Stimulated activated CD4-positive, alpha-beta T cell treated with anti-CD3 and anti-CD28 coated beads, TNF-alpha, amount 100 ng/mL, for 48 hours (primary cell): Measurements from ENCODE around the gene POLR3C.
"Not testable (repeated sequence)": the region's sequence is repeated elsewhere in the genome, so short reads cannot be mapped to it uniquely, and the experiment has no call there.

Source experiments
- DNase-seq, 3 donors: peaks; one replicate each; pipeline ENCODE4 v3.0.0-alpha.2; 2020; ENCODE audit warnings: low read depth in 3 of 3

POLR3C gene

GRCh38 chr1:145823565-145824498, at the start of gene POLR3C, which contains the start of gene RNF115:
POLR3C (plus strand) TSS chr1:145824200; CDS start chr1:145825777, 1,577 bp downstream.
RNF115 (minus strand) TSS chr1:145824095; CDS start chr1:145823873, 222 bp downstream.
- peak; percentile 64 to 77 (median 76) for DNase-seq

DNA sequence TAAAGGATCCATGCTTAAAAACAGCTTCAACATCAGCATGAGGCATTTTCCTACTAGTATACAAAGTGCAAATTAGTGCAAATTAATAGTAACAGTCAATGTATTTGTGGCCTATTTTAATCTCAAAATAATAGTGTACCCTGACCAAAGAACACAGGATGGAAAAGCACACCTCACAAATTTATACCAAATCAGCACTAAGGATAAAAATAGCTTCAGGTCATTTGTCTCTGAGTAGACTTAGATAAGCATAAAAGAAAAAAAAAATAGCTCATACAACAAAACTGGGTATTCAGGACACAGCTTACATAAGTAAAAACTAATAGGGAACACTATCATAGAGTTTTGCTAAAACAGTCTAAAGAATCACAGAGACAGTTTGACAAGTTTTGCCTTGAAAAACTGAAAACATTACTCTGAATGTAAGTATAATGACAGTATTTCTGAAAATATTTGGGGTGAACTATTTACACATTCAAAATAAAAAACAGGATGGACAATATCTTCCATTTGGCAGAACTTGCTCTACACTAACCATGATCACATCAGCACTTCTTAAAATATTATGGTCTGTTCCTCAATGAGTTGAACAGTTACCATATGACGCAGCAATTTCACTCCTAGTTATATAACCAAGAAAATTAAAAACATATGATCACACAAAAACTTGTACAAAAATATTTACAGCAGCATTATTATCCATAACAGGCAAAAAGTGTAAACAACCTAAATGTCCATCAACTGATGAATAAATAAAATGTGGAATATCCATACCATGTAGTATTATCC, 46.4 kb upstream of the POLR3C start:
- no peak for DNase-seq

DNA sequence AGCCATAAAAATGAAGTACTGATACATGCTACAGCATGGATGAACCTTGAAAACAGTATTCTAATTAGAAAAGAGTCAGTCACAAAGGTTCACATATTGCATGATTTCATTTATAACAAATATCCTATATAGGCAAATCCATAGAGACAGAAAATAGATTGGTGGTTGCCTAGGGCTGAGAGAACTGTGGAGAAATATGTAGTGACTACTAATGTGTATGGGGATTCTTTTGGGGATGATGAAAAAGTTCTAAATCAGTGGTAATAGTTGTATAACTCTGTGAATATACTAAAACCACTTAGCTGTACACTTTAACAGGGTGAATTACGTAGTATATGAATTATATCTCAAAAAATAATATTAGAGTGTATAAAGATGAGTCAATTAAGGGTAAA, 45.9 kb upstream of the POLR3C start:
- no peak for DNase-seq

- no peak for DNase-seq
Measured at GRCh38 chr1:145782272-145783099, 41.5 kb upstream of the POLR3C start.

GRCh38 chr1:145784409-145784808, 39.6 kb upstream of the POLR3C start:
- DNase-seq = no peak

DNA sequence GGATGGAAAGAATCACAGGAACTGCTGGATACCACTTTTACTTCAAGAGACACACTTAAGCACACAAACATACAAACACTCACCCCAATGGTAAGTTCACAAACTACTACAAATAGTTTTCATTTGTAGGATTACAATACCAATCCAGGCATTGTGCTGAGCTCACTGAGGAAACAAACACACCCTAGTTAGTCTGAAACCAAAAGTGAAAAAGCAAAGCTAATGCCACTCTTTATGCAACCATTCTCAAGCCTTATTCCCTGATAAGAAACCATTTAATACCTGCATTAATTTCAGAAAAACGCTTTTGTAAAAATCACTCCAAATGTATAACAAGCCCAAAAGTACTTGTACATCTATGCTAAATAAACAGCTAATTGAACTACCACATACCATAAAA, 38.5 kb upstream of the POLR3C start:
- no peak for DNase-seq

- DNase-seq = no peak
Measured at GRCh38 chr1:145786271-145786670, 37.7 kb upstream of the POLR3C start.

GRCh38 chr1:145788580-145788979, 35.4 kb upstream of the POLR3C start:
- no peak for DNase-seq

DNA sequence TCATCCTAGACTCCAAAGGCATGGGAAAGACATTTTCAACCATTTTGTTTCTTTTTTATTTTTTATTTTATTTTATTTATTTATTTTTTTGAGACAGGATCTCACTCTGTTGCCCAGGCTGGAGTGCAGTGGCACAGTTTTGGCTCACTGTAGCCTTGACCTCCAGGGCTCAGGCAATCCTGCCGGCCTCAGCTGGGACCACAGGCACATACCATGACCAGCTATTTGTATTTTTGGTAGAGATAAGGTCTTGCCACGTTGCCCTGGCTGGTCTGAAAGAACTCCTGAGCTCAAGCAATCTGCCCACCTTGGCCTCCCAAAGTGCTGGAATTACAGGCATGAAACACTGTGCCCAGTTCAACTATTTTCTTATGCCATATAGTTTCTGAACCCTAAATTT, 32.1 kb upstream of the POLR3C start:
- not testable (repeated sequence) for DNase-seq

DNA sequence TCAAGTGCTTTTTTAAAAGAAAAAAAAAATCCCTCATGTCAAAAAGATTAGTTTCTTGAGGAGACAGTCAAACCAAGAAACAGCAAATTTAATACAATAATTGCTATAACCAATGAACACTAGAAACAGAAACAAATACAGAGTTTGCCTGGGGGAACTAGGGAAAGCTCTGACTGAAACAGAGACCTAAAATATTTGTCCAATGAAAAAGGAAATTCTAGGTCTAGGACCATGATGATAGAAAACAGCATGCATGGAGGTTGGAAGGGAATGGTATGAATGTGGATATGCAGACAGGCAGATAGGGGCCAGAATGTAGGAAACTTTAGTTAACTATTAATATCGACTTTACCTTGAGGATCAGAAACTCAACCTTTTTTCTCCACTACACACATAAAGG, 31.5 kb upstream of the POLR3C start:
- no peak for DNase-seq

DNA sequence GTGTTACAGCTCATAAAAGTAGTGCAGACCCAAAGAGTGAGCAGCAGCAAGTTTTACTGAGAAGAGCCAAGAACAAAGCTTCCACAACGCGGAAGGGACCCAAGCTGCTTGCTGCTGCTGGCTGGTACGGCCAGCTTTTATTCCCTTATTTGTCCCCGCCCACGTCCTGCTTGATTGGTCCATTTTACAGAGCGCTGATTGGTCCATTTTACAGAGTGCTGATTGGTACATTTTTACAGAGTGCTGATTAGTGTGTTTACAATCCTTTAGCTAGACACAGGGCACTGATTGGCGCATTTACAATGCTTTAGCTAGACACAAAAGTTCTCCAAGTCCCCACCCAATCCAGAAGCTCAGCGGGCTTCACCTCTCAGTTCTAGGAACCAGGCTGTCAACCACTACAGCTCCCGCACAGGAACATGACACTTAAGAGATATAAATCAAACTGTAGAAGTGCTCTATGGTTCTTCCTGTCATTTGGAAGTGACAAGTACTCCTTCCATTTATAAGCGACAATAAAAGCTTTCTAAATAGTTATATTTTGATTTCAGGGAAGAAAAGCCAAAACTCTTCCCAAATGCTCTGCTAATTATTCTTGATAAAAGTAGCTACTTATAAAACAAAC, 28.6 kb upstream of the POLR3C start:
- no peak for DNase-seq

- DNase-seq = no peak
Measured at GRCh38 chr1:145796753-145797152, 27.2 kb upstream of the POLR3C start.

- DNase-seq = no peak
Measured at GRCh38 chr1:145799806-145800205, 24.2 kb upstream of the POLR3C start.

- DNase-seq = no peak
Measured at GRCh38 chr1:145804235-145805045, 19.6 kb upstream of the POLR3C start.

DNA sequence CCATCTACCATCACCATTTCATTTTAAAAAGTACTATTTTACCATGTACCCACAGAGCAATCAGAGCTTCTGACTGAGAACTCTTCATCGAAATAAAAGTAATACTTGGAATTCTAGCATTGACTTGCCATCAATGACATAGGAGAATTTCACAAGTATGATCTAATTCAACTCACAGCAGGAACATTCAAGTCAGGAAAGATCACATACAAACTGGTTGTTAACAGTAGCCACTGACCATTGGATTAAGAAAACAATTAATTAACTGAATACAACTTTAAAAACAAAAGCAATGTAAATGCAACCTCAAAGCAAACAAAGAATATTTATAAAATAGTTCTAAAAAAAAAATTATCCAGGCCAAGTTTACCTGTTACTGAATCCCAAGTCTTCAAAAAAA, 18.9 kb upstream of the POLR3C start:
- no peak for DNase-seq

GRCh38 chr1:145806408-145806807, 17.6 kb upstream of the POLR3C start:
- DNase-seq = no peak

GRCh38 chr1:145806844-145807243, 17.2 kb upstream of the POLR3C start:
- DNase-seq = no peak

GRCh38 chr1:145812977-145813810, 10.8 kb upstream of the POLR3C start:
- DNase-seq = not testable (repeated sequence)

DNA sequence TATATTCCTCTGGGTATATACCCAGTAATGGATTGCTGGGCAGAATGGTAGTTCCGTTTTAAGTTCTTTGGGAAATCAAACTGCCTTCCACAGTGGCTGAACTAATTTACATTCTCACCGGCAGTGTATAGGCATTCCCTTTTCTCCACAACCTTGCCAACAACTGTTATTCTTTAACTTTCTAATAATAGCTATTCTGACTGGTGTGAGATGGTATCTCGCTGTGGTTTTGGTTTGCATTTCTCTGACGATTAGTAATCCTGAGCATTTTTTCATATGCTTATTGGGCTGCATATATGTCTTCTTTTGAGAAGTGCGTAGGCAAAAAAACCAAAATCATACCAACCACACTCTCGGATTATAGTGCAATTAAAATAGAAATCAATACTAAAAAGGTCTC, 5.9 kb upstream of the POLR3C start:
- DNase-seq = not testable (repeated sequence)
